Fibroblast of lung (primary cell): ENCODE data around the gene ZFP57. TPM values are rescaled to one million over a fixed set of nuclear protein-coding genes. Genes with fewer than 3 reads are reported as not detected.

Source experiments
- DNase-seq, 2 donors: peaks; one replicate each; pipeline versions ENCODE4 v3.0.0 to v3.0.0-alpha.2; 2010; ENCODE audit warnings: low read depth in 2 of 2
- H2AFZ ChIP-seq: 2 replicates; pipeline ENCODE4 v1.5.1; 2012; ENCODE audit warnings: low read length, control low read depth, inconsistent platforms
- H3K27ac ChIP-seq: 2 replicates; pipeline ENCODE4 v1.5.1; 2011; ENCODE audit warnings: low read length, control low read depth; ENCODE audit not compliant: insufficient read depth
- H3K27me3 ChIP-seq: 2 replicates; pipeline ENCODE4 v1.5.1; 2011; ENCODE audit warnings: mild to moderate bottlenecking, low read length; ENCODE audit not compliant: control insufficient read depth, insufficient read depth
- H3K36me3 ChIP-seq: 2 replicates; pipeline ENCODE4 v1.5.1; 2011; ENCODE audit warnings: low read length; ENCODE audit not compliant: control insufficient read depth, insufficient read depth
- H3K4me1 ChIP-seq: 2 replicates; pipeline ENCODE4 v1.5.1; 2011; ENCODE audit warnings: low read length; ENCODE audit not compliant: control insufficient read depth, insufficient read depth; ENCODE audit errors: extremely low read depth
- H3K4me2 ChIP-seq: 2 replicates; pipeline ENCODE4 v1.5.1; 2011; ENCODE audit warnings: low read length, control low read depth; ENCODE audit not compliant: insufficient read depth; ENCODE audit errors: extremely low read depth
- H3K4me3 ChIP-seq, 4 experiments: fragments of 200-600 bp in 1 of 4; sonication (generic) in 1 of 4; replicated peaks in 1 of 4; 2 replicates each; pipeline ENCODE4 v1.5.1; 2011 to 2016; ENCODE audit warnings: low read length in 4 of 4, low read depth in 3 of 4, mild to moderate bottlenecking in 3 of 4, control low read depth in 2 of 4, inconsistent platforms in 1 of 4, mixed read lengths in 1 of 4; ENCODE audit not compliant: insufficient read depth in 1 of 4; ENCODE audit errors: control extremely low read depth in 1 of 4
- H3K79me2 ChIP-seq: 2 replicates; pipeline ENCODE4 v1.5.1; 2012; ENCODE audit warnings: mild to moderate bottlenecking, low read length, inconsistent platforms; ENCODE audit not compliant: control insufficient read depth, insufficient read depth
- H3K9ac ChIP-seq: 2 replicates; pipeline ENCODE4 v1.5.1; 2011; ENCODE audit warnings: mild to moderate bottlenecking, low read length, control low read depth; ENCODE audit not compliant: insufficient read depth
- H3K9me3 ChIP-seq: 2 replicates; pipeline ENCODE4 v1.5.1; 2012; ENCODE audit warnings: low read depth, low read length; ENCODE audit not compliant: control insufficient read depth, insufficient read depth
- H4K20me1 ChIP-seq: 2 replicates; pipeline ENCODE4 v1.5.1; 2011; ENCODE audit warnings: low read length; ENCODE audit not compliant: control insufficient read depth, insufficient read depth; ENCODE audit errors: extremely low read depth
- EZH2 ChIP-seq: IDR thresholded peaks from 2 replicates; pipeline ENCODE4 v1.5.1; 2012; ENCODE audit warnings: low read length, control low read depth, mild to moderate bottlenecking; ENCODE audit errors: missing control alignments
- polyA plus RNA-seq, 2 donors: library from polyadenylated mRNA; depleted of rRNA in 1 of 2; stranded (reverse) in 1 of 2; unstranded in 1 of 2; fragments of >200 nt; gene quantifications; 2 replicates each; pipeline ENCODE4 v1.2.1, GENCODE V29; 2011 to 2012; ENCODE audit warnings: missing spikeins in 1 of 2
- total RNA-seq: library from RNA; depleted of rRNA; stranded (reverse); fragments of >200 nt; gene quantifications from 2 replicates; pipeline ENCODE4 v1.2.1, GENCODE V29; 2014
- TF ChIP-seq, protein P1 (sequence below), 2 donors: IDR thresholded peaks in 1 of 2; conservative IDR thresholded peaks in 1 of 2; 1 replicate in 1 of 2; 2 replicates in 1 of 2; pipeline ENCODE4 v1.5.1; 2011 to 2012; ENCODE audit warnings: low read length in 2 of 2, control low read depth in 1 of 2, inconsistent platforms in 1 of 2, low read depth in 1 of 2, mild to moderate bottlenecking in 1 of 2

ZFP57 gene
- total and polyA plus RNA-seq, 2 donors (not counting 1 experiment from before 2014, with no cell fraction given) = not detected

DNA sequence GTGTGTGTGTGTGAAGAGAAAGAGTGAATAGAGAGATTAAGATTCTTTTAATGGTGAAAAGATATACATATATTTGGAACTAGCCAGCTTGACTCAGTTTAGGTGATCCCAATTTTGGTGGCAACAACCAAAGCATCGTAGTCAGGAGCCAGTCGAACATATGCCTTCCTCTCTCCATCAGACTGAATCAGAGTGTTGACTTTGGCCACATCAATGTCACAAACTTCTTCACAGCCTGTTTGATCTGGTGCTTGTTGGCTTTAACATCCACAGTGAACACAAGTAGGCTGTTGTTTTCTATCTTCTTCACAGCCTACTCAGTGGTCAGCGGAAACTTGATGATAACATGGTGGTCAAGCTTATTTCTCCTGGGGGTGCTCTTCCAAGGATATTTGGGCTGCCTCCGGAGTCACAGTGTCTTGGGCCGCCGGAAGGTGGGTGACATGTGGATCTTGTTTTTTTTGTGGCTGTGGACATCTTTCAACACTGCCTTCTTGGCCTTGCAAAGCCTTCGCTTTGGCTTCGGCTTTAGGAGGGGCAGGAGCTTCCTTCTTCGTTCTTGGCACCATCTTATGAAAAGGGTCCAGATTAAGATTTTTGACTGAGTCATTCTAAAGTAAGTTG, 45.7 kb upstream of the ZFP57 start:
- Histone ChIP-seq H3K79me2 (no peaks in the 10 kb centered on the region), H3K9me3 (no peaks in the 10 kb centered on the region), H3K9ac (no peak overlapping the region), H2AFZ (no peak overlapping the region), H3K36me3 (no peaks in the 10 kb centered on the region), H4K20me1 (no peaks in the 10 kb centered on the region), H3K4me2 (no peak overlapping the region), H3K27me3 (peaks cover 3% of the 10 kb centered on the region), H3K27ac (no peak overlapping the region), H3K4me3 (no peak overlapping the region), H3K4me1 (no peaks in the 10 kb centered on the region)
- DNase-seq = no peak
- no peak for TF ChIP-seq EZH2
- TF ChIP-seq, protein P1, sequence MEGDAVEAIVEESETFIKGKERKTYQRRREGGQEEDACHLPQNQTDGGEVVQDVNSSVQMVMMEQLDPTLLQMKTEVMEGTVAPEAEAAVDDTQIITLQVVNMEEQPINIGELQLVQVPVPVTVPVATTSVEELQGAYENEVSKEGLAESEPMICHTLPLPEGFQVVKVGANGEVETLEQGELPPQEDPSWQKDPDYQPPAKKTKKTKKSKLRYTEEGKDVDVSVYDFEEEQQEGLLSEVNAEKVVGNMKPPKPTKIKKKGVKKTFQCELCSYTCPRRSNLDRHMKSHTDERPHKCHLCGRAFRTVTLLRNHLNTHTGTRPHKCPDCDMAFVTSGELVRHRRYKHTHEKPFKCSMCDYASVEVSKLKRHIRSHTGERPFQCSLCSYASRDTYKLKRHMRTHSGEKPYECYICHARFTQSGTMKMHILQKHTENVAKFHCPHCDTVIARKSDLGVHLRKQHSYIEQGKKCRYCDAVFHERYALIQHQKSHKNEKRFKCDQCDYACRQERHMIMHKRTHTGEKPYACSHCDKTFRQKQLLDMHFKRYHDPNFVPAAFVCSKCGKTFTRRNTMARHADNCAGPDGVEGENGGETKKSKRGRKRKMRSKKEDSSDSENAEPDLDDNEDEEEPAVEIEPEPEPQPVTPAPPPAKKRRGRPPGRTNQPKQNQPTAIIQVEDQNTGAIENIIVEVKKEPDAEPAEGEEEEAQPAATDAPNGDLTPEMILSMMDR (conservative IDR thresholded peaks at IDR 0.05 in 1 of 2, IDR thresholded peaks at IDR 0.05 in 1 of 2; ENCODE audit: low read depth in 1 of 2, low read length in 2 of 2) = no peak

DNA sequence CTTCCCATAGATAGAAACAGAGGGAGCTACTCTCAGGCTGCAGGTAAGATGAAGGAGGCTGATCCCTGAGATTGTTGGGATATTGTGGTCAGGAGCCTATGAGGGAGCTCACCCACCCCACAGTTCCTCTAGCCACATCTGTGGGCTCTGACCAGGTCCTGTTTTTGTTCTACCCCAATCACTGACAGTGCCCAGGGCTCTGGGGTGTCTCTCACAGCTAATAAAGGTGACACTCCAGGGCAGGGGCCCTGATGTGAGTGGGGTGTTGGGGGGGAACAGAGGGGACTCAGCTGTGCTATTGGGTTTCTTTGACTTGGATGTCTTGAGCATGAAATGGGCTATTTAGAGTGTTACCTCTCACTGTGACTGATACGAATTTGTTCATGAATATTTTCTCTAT, 45.0 kb upstream of the ZFP57 start:
- no peak overlapping the region for H3K4me3 ChIP-seq
- H3K9me3 ChIP-seq = no peaks in the 10 kb centered on the region
- no peak overlapping the region for H2AFZ ChIP-seq
- no peaks in the 10 kb centered on the region for H3K79me2 ChIP-seq
- no peak for DNase-seq
- H3K36me3 ChIP-seq = no peaks in the 10 kb centered on the region
- H3K4me1 ChIP-seq = no peaks in the 10 kb centered on the region
- H3K9ac ChIP-seq = no peak overlapping the region
- no peak overlapping the region for H3K27ac ChIP-seq
- peaks cover 3% of the 10 kb centered on the region for H3K27me3 ChIP-seq
- no peaks in the 10 kb centered on the region for H4K20me1 ChIP-seq
- no peak overlapping the region for H3K4me2 ChIP-seq
- TF ChIP-seq EZH2 = no peak
- TF ChIP-seq, protein P1 (conservative IDR thresholded peaks at IDR 0.05 in 1 of 2, IDR thresholded peaks at IDR 0.05 in 1 of 2; ENCODE audit: low read depth in 1 of 2, low read length in 2 of 2) = no peak

DNA sequence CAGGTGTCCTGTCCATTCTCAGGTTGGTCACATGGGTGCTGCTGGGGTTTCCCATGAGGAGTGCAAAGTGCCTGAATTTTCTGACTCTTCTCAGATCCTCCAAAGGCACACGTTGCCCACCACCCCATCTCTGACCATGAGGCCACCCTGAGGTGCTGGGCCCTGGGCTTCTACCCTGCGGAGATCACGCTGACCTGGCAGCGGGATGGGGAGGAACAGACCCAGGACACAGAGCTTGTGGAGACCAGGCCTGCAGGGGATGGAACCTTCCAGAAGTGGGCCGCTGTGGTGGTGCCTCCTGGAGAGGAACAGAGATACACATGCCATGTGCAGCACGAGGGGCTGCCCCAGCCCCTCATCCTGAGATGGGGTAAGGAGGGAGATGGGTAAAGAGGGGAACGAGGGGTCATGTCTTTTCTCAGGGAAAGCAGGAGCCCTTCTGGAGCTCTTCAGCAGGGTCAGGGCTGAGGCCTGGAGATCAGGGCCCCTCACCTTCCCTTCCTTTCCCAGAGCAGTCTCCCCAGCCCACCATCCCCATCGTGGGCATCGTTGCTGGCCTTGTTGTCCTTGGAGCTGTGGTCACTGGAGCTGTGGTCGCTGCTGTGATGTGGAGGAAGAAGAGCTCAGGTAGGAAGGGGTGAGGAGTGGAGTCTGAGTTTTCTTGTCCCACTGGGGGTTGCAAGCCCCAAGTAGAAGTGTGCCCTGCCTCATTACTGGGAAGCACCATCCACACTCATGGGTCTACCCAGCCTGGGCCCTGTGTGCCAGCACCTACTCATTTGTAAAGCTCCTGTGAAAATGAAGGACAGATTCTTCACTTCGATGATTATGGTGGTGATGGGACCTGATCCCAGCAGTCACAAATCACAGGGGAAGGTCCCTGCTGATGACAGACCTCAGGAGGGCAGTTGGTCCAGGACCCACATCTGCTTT, 44.3 kb upstream of the ZFP57 start:
- H3K79me2 ChIP-seq = no peaks in the 10 kb centered on the region
- H2AFZ ChIP-seq = no peak overlapping the region
- no peaks in the 10 kb centered on the region for H4K20me1 ChIP-seq
- no peaks in the 10 kb centered on the region for H3K9me3 ChIP-seq
- peaks cover 3% of the 10 kb centered on the region for H3K27me3 ChIP-seq
- no peaks in the 10 kb centered on the region for H3K36me3 ChIP-seq
- H3K4me3 ChIP-seq = no peak overlapping the region
- no peak overlapping the region for H3K27ac ChIP-seq
- no peaks in the 10 kb centered on the region for H3K4me1 ChIP-seq
- no peak overlapping the region for H3K9ac ChIP-seq
- TF ChIP-seq, protein P1 (conservative IDR thresholded peaks at IDR 0.05 in 1 of 2, IDR thresholded peaks at IDR 0.05 in 1 of 2; ENCODE audit: low read depth in 1 of 2, low read length in 2 of 2) = no peak
- TF ChIP-seq EZH2 = no peak
- no peak overlapping the region for H3K4me2 ChIP-seq
- DNase-seq = no peak
